GM21723 (cell line): ENCODE data around the gene CLASRP.
"Not testable (repeated sequence)": the region's sequence is repeated elsewhere in the genome, so short reads cannot be mapped to it uniquely, and the experiment has no call there.

Experiments
- ATAC-seq: cut with Tn5 transposase; IDR thresholded peaks from one replicate; pipeline ENCODE4 v1.9.1; 2021; ENCODE audit warnings: mild to moderate bottlenecking, moderate library complexity; ENCODE audit not compliant: unreplicated experiment

Gene CLASRP

DNA sequence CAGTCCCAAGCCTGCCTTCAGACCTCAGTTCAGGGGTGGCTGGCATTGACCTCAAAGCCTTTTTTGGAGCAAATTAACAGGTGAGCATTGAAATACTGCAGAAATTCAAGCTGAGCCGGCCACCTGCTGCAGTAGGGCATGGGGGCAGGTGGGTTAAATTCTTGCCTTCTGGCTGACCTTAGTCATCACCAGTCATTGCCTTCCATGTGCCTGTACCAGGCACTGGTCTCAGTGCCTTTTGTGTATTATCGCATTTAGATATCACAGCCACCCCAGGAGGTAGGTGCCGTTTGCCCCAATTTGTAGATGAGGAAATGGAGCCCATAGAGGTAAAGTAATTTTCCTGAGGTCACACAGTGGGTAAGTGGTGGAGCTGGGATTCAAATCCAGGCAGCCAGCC is 61.4 kb downstream of the CLASRP start:
- ATAC-seq: no peak

DNA sequence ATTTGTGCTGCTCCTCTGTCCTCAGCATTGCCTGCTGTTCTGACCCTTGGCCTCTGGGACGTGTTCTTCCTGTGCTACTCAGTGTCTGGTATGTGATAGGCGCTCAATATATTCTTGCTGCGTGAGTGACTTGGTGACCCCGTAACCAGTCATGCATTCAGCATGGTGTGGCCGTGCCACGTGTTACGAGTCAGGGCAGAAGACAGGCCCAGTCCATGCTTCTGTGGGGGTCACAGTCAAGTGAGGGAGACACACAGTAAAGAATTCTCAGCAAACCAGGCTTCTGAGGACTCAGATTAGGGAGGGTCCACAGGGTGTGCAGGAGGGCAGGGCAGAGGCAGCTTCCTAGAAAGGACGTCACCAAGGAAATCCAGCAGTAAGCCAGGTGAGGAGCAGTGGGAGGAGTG is 62.0 kb downstream of the CLASRP start:
- ATAC-seq: no peak

DNA sequence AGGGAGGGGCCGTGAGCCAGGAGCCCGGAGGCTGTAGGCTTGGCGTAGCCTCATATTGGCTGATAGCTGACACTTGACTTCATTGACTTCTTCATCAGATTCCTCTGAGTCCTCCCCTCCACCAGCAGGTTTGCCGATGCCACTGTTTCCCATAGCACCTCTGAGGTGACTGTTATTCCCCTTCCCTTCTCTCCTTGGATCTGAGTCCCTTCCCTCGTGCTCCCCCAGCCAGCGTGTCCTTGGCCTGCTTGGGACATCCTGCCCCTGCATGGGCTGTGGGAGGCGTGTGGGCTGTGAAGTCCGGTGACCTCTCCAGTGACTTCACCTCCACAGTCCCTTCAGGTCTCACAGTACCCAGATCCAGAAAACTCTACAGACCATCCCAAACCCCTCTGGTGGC is 63.0 kb downstream of the CLASRP start:
- no peak for ATAC-seq

DNA sequence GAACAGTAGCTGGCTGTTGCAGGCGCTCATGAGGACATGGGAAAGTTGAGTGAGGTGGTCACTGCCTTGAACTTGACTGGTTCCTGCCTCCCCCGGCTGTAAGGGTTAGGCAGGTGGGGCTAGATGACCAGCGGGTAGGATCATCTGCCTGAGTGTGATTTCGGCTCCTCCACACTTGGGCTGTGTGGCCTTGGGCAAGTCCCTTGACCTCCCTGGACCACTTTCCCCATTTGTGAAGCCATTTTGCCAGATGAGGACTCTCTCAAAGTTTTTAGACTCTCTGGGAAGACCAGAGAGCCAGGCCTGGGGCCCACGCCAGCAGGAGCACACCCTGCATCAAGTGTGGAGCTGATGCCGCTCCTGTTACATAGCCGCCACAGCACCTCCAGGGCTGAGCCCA is 63.6 kb downstream of the CLASRP start:
- no peak for ATAC-seq

DNA sequence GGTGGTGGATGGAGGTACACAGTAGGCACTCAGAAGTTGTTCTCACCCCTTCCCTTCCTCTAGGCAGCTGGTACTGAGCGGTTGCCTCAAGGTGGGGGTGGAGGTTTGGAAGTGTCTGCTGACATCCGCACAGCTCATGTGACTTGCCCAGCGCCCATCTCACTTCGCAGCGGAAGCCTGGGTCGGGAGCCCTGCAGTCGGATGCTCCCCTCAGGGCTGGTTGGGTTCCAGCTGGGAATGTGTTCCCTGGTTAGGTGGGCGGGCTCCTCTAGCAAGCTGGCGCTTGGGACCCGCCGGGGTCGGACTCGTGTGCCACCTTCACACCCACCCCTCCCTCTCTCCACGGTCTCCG is 64.3 kb downstream of the CLASRP start:
- ATAC-seq: no peak

DNA sequence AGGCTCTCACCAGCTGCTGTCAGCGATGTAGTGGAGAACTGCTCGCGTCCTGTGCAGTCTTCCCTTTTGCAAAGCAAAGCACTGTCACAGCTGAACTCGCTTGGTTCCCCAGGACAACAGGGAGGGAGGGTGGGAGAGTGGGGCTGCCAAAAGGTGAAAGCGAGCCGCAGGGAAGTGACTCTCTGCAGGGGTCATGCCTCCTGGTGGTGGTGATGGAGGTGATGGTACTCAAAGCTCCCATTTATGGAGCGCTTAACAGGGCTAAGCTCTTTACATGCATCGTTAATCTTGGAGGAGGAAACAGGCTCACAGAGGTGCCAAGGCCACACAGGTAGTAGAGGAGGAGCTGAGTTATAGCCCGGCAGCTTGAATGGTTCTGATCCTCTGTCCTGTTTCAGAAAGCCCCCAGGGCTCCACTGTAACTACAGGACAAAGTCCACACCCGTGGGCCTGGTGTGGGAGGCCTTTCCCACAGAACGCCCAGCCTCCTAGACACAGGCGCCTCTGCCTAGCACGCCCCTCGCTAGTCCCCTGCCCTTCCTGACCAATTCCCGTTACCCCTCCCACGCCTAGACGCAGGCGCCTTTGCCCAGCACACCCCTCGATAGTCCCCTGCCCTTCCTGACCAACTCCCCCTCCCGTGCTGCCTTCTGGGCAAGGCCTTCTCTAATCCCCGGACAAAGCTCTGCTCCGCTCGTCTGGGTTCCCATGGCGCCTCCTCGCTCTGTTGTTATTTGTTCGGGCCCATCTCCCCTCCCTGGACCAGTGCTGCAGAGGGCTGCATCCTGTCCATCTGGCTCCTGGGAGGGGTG is 64.9 kb downstream of the CLASRP start:
- no peak for ATAC-seq

DNA sequence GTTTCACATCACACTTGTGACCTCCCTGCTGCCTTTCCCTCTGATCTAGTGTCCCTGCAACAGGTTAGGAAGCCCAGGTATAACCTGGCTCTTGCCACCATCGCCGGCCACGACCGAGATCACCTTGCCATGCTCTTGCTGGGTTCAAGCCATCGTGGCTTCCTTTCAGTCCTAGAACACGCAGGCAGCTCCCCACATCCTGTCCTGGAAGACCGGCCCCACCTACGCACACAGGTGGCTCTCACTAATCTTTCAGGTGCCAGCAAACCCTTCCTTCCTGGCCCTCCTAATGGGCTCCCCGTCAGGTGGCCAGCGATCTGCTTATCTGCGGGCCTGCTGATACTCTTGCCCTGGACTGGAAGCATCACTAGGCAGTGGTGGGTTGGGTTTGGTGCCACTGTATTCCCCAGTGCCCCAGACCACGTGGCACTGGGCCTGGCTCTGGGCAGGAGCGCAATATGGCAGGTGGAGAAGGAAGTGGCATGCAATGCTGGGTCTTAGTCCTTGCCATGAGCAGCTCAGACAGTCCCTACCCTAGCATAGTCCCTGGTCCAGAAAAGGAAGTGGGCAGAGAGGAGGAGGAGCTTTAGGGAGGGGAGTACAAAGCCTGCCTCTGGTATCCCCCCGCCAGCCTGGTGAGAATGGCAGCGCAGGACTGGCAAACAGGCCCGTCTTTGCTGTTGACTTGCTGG is 66.0 kb downstream of the CLASRP start:
- no peak for ATAC-seq

DNA sequence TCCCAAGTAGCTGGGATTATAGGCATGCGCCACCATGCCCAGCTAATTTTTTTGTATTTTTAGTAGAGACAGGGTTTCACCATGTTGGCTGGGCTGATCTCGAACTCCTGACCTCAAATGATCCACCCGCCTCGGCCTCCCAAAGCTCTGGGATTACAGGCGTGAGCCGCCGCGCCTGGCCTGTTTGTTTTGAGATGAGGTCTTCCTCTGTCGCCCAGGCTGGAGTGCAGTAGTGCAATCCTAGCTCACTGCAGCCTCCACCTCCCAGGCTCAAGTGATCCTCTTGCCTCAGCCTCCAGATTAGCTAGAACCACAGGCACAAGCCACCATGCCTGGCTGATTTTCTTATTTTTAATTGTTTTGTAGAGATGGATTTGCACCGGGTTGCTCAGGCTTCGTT is 67.5 kb downstream of the CLASRP start:
- not testable (repeated sequence) for ATAC-seq

DNA sequence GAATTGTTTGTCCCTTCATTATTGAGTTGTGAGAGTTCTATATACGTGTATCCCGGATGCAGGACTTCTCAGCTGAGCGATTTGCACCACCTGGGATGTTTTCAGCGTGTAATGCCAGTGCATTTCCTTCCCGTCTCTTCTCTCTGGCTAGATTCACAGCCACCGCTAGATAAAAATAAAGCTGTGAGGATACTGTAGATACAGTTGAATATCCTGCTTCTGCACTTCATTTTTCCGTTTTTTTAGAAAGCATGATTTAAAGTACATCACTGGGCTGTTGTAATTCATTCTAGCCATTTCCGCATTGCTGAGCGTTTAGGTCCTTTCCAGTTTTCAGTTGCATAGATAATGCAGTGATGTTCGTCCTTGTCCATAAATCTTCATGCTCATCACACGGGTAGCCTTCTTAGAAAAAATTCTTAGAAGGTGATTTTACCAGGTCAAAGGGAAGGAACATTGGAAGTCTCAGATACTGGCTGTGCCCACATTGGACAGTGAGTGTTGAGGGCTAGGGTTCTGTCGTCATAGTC is 68.8 kb downstream of the CLASRP start:
- no peak for ATAC-seq

DNA sequence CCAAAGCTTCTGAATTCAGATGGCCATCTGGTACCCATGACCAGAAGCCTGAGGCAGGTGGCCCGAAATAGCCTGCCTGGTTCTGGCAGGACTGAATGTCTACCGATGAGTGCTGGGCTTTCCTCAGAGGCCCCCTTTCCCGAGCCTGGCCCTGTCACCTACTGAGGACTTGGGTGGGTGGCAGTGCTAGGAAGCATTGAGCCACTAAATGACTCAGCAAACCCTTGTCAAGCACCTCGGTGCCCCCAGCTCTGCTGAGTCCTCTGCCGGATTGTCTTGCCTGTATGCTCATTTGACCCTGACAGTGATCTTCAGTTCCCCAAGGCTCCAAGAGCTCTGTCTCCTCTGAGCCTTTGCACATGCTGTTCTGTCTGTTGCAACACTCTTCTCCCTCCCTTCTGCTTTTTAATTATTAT is 72.0 kb downstream of the CLASRP start:
- no peak for ATAC-seq

DNA sequence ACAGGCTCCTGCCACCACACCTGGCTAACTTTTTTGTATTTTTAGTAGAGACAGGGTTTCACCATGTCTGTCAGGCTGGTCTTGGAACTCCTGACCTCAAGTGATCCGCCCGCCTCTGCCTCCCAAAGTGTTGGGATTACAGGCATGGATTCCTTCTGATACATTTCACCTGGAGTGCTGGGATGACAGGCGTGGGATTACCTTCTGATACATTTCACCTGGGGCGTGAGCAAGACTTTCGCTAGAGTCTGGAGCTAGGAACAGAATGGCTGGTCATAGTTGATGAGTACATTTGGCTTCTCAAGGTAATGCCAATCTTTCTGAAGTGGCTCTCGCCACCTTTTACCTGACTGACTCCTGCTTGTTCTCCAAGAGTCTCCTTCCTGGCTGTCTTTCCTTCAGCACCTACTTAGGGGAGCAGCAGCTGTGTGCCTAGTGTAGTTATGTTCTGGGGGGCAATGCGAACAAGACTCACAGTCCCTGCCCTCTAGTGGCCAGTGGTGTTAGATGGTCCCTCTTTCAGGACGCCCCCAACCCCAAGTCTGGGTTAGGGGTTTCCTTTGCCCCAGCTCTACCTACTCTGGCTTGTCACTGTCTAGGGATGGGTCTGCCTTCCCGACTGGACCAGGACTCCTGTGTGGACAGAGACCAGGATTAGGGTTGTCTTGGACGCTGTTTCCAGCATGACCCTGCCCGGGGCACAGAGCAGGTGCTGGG is 73.4 kb downstream of the CLASRP start:
- ATAC-seq: no peak

DNA sequence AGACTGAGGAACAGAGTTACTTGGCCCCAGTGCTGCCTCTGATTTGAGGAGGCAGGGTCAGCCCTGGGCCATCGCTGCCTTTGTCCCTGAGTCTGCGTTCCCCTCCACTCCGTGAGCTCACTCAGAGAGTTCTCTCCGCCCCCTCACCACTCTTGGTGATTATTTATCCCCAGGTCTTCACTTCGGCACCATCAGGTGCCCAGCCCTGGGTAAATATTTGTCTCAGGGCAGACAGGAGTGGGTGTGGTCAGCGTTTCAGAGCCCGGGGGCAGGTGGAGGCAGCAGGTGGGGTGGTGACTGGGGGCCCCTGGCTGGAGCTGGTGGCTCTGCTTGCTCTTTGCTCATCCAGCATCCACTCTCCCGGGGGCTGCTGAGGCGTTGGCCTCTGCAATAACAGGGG is 74.8 kb downstream of the CLASRP start:
- ATAC-seq: no peak

DNA sequence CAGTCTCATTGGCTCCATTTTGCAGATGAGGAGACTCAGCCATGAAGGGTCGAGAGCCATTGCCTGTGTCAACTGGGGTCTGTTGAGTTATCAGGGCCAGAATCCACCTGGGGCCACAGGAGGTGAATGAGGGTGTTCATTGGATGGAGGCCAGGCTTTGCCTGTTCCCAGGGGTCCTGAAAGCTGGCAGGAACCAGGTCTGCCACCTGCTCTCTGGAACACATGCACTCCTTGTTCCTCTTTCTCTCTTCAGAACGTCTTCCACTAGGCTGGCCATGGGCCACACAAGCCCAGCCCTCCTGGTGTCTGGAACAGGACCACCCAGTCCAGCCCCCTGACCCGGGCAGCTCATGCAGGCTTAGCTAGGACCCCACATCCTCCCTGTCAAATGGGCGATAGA is 75.3 kb downstream of the CLASRP start:
- no peak for ATAC-seq

DNA sequence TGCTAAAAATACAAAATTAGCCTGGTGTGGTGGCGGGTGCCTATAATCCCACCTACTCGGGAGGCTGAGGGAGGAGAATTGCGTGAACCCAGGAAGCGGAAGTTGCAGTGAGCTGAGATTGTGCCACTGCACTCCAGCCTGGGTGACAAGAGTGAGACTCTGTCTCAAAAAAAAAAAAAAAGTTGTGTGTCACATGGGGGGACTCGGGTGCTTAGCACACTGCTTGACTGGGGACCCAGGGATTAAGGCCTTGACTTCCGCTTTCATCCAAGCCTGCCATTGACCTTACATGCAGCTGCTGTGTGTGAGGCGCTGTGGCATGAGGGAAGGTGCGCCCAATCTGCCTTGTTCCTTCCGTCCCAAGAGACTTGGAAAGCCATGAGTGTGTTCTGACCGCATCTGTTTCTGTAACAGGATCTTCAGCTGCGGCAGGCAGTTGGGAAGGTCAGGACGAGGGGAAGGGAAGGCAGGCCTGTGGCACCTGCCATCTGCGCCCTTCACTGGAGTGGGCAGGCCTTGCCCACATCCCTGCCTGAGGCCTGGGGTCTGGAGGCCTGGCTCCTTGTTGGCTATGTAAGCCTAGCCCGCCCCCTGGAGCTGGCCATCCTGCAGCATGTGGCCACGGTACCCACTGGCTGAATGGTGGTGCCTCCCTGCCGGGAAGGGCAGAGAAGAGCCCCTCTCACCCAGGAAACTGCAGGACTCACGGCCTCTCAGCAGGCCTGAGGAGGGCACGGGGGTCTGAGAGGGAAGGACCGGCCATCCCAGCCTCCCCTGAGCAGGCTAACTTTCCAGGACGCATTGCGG is 77.2 kb downstream of the CLASRP start:
- no peak for ATAC-seq

DNA sequence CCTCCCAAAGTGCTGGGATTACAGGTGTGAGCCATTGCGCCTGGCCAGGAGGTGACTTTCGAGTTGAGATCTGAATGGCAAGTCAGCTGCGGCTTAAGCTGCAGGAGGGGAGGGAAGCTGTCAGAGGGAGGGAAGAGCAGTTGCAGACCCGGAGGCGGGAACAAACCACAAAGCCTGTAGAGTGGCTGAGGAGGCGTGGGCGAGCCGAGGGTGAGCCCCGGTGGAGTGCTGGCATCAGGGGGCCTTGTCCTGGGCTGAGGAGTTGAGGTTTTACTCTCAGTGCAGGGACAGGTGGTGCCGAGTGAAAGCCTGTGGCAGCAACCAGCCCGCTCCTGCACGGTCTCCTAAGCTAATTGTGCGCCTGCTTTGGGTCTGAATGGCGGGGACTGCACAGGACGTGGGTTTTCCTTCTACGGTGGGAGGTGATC is 78.3 kb downstream of the CLASRP start:
- peak; percentile 41 for ATAC-seq

DNA sequence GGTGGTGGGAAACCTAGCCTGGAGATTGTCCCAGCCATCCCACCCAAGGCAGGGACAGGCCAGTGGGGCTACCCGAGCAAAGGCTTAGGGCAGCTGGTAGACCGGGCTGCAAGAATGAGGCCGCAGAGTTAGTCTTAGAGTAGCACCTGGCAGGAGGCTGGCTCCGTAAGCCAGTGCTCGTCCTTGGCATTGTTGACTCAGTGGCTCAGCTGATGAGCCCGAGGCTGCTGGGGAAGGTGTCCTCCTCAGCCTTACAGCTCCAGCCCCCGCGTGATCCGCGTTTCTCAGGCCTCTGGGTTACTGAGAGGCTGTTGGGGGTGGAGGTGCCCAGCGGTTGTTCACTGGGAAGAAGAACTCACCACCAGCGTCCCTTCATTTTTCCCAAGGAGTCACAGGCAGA is 78.8 kb downstream of the CLASRP start:
- ATAC-seq: peak; percentile 2

DNA sequence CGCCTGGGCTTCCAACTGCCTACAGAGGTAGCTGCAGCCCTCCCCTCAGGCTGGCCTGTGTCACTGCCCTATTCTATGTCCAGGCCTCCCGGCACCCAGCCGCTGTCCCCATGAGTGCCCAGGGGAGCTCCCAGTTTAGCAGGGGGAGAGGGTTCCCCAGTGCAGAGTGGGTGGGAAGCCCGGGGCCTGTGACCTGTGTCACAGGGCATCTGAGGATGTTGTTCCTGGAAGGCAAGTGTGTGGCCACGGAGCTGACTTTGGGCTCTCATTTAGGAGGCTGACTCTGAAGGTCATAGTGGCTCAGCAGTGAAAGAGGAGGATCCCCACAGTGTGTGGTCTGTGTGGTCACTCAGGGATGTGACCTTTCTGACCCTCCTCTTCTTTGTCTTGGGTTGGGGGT is 79.3 kb downstream of the CLASRP start:
- peak; percentile 4 for ATAC-seq

DNA sequence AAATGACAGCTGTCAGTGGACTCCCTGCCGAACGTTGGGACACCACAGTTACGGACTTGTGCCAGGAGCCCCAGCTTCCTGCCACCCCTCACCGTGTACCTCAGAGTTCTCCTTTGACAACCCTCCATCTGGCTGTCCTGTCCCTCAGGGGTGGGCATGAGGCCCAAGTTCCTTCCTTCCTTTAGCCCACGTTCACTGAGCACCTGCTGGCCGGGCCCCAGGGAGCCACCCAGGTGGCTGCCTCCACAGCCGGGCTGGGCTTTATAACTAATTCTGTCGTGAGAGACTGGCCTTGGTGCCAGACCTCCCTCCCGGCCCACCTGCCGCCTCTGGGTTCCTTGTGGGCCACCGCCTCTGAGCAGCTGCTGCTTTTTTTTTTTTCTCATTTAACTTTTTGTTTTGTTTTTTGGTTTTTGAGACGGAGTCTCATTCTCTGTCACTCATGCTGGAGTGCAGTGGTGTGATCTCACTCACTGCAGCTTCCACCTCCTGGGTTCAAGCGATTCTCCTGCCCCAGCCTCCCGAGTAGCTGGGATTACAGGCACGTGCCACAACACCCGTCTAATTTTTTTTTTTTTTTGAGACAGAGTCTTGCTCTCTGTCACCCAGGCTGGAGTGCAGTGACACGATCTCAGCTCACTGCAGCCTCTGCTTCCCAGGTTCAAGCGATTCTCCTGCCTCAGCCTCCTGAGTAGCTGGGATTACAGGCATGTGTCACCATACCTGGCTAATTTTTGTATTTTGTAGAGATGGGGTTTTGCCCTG is 79.9 kb downstream of the CLASRP start:
- peak; percentile 47 for ATAC-seq

DNA sequence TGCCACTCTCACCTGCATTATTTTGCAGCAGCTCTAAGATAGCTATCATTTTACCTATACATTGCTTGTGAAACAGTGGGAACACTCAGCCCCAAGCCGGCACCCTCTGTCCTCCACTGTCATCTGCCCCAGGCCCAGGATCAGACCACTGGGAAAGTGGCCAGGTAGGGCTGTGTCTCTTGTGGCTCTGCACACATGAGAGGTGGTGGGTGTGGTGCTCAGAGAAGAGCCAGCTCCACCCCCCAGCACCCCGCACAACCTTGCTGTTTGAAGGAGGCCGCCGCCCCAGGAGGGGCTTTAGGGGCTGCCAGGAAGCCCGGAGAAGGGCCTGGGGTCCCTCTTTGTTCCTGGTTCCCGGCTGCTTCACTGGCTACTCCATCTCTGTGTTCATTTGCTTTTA is 80.7 kb downstream of the CLASRP start:
- ATAC-seq: no peak
